ENCODE measurements around the gene SOBP.

Gene SOBP

GRCh38 chr6:107600121-107600520, 110.2 kb downstream of the SOBP start:
- Histone ChIP-seq H3K27me3 (ENCODE audit: control insufficient read depth in 1 of 2, insufficient read depth in 1 of 2, low read length in 2 of 2) (no peaks in the 10 kb centered on the region), H2AK5ac (ENCODE audit: low read length, severe bottlenecking) (no peak overlapping the region), H3K27ac (ENCODE audit: low read length, poor library complexity, severe bottlenecking) (no peak overlapping the region), H3K79me1 (replicated peaks; ENCODE audit: low read length, poor library complexity, severe bottlenecking) (no peaks in the 10 kb centered on the region), H3K14ac (ENCODE audit: low read length in 2 of 2) (no peak overlapping the region), H2BK120ac (ENCODE audit: low read depth, low read length) (no peak overlapping the region), H3K9ac (ENCODE audit: low read length) (no peak overlapping the region), H2BK12ac (ENCODE audit: low read length in 2 of 2) (peak overlapping the region in 1 of 2 experiments; percentile 56), H2BK15ac (ENCODE audit: low read depth, poor library complexity, severe bottlenecking) (no peak overlapping the region), H3K18ac (ENCODE audit: low read depth in 1 of 2, low read length in 2 of 2) (no peak overlapping the region), H3K23ac (ENCODE audit: low read length in 2 of 2) (no peak overlapping the region), H4K8ac (ENCODE audit: low read length) (peak overlapping the region; percentile 77), H3K4me1 (ENCODE audit: control insufficient read depth, insufficient read depth, low read depth, low read length) (peaks cover 4% of the 10 kb centered on the region), H3K4me3 (ENCODE audit: insufficient read depth in 1 of 2, low read depth in 1 of 2, low read length in 2 of 2) (no peak overlapping the region), H4K91ac (ENCODE audit: low read length) (no peak overlapping the region), H3K9me3 (ENCODE audit: control insufficient read depth, low read length) (no peaks in the 10 kb centered on the region), H2BK5ac (ENCODE audit: low read depth, low read length, poor library complexity, severe bottlenecking) (no peak overlapping the region), H2AFZ (ENCODE audit: low read depth, low read length) (no peak overlapping the region), H3K36me3 (ENCODE audit: control insufficient read depth in 1 of 2, insufficient read depth in 2 of 2, low read depth in 1 of 2, low read length in 2 of 2) (no peaks in the 10 kb centered on the region), H3K4me2 (ENCODE audit: low read length, poor library complexity, severe bottlenecking) (no peak overlapping the region), H3K4ac (ENCODE audit: low read depth in 1 of 2, low read length in 2 of 2) (no peak overlapping the region)
- 36% methylated on average over 4 of the region's 5 CpGs for WGBS
- DNase-seq: peak; percentile 8

- Histone ChIP-seq H3K4me3 (ENCODE audit: insufficient read depth in 1 of 2, low read depth in 1 of 2, low read length in 2 of 2) (no peak overlapping the region), H3K4me1 (ENCODE audit: control insufficient read depth, insufficient read depth, low read depth, low read length) (peaks cover 4% of the 10 kb centered on the region), H2BK12ac (ENCODE audit: low read length in 2 of 2) (no peak overlapping the region), H3K27me3 (ENCODE audit: control insufficient read depth in 1 of 2, insufficient read depth in 1 of 2, low read length in 2 of 2) (no peaks in the 10 kb centered on the region), H3K4ac (ENCODE audit: low read depth in 1 of 2, low read length in 2 of 2) (no peak overlapping the region), H3K14ac (ENCODE audit: low read length in 2 of 2) (no peak overlapping the region), H2AK5ac (ENCODE audit: low read length, severe bottlenecking) (no peak overlapping the region), H2BK15ac (ENCODE audit: low read depth, poor library complexity, severe bottlenecking) (no peak overlapping the region), H3K36me3 (ENCODE audit: control insufficient read depth in 1 of 2, insufficient read depth in 2 of 2, low read depth in 1 of 2, low read length in 2 of 2) (peaks cover 0 to 6% of the 10 kb centered on the region in 2 experiments), H4K91ac (ENCODE audit: low read length) (no peak overlapping the region), H3K18ac (ENCODE audit: low read depth in 1 of 2, low read length in 2 of 2) (no peak overlapping the region), H3K79me1 (replicated peaks; ENCODE audit: low read length, poor library complexity, severe bottlenecking) (no peaks in the 10 kb centered on the region), H2BK5ac (ENCODE audit: low read depth, low read length, poor library complexity, severe bottlenecking) (no peak overlapping the region), H4K8ac (ENCODE audit: low read length) (no peak overlapping the region), H3K9me3 (ENCODE audit: control insufficient read depth, low read length) (no peaks in the 10 kb centered on the region), H3K4me2 (ENCODE audit: low read length, poor library complexity, severe bottlenecking) (no peak overlapping the region), H3K23ac (ENCODE audit: low read length in 2 of 2) (no peak overlapping the region), H2AFZ (ENCODE audit: low read depth, low read length) (no peak overlapping the region), H3K9ac (ENCODE audit: low read length) (no peak overlapping the region), H2BK120ac (ENCODE audit: low read depth, low read length) (no peak overlapping the region), H3K27ac (ENCODE audit: low read length, poor library complexity, severe bottlenecking) (no peak overlapping the region)
- DNase-seq: peak; percentile 39
- 15% methylated on average over 5 of the region's 5 CpGs for WGBS
Measured at GRCh38 chr6:107600936-107601335, 111.0 kb downstream of the SOBP start.

- Histone ChIP-seq H2AK5ac (ENCODE audit: low read length, severe bottlenecking) (no peak overlapping the region), H4K91ac (ENCODE audit: low read length) (no peak overlapping the region), H4K8ac (ENCODE audit: low read length) (no peak overlapping the region), H3K23ac (ENCODE audit: low read length in 2 of 2) (no peak overlapping the region), H3K9me3 (ENCODE audit: control insufficient read depth, low read length) (no peaks in the 10 kb centered on the region), H3K4me2 (ENCODE audit: low read length, poor library complexity, severe bottlenecking) (no peak overlapping the region), H2BK120ac (ENCODE audit: low read depth, low read length) (no peak overlapping the region), H3K27ac (ENCODE audit: low read length, poor library complexity, severe bottlenecking) (no peak overlapping the region), H2BK12ac (ENCODE audit: low read length in 2 of 2) (no peak overlapping the region), H3K79me1 (replicated peaks; ENCODE audit: low read length, poor library complexity, severe bottlenecking) (no peaks in the 10 kb centered on the region), H3K36me3 (ENCODE audit: control insufficient read depth in 1 of 2, insufficient read depth in 2 of 2, low read depth in 1 of 2, low read length in 2 of 2) (peaks cover 0 to 6% of the 10 kb centered on the region in 2 experiments), H3K18ac (ENCODE audit: low read depth in 1 of 2, low read length in 2 of 2) (no peak overlapping the region), H2BK15ac (ENCODE audit: low read depth, poor library complexity, severe bottlenecking) (no peak overlapping the region), H3K4me1 (ENCODE audit: control insufficient read depth, insufficient read depth, low read depth, low read length) (peaks cover 4% of the 10 kb centered on the region), H3K27me3 (ENCODE audit: control insufficient read depth in 1 of 2, insufficient read depth in 1 of 2, low read length in 2 of 2) (peaks cover 0 to 2% of the 10 kb centered on the region in 2 experiments), H2BK5ac (ENCODE audit: low read depth, low read length, poor library complexity, severe bottlenecking) (no peak overlapping the region), H2AFZ (ENCODE audit: low read depth, low read length) (no peak overlapping the region), H3K4me3 (ENCODE audit: insufficient read depth in 1 of 2, low read depth in 1 of 2, low read length in 2 of 2) (no peak overlapping the region), H3K9ac (ENCODE audit: low read length) (no peak overlapping the region), H3K14ac (ENCODE audit: low read length in 2 of 2) (no peak overlapping the region), H3K4ac (ENCODE audit: low read depth in 1 of 2, low read length in 2 of 2) (no peak overlapping the region)
- DNase-seq: no peak
- 97% methylated on average over 3 of the region's 3 CpGs for WGBS
Measured at GRCh38 chr6:107601406-107601805, 111.5 kb downstream of the SOBP start.

GRCh38 chr6:107602321-107603005, 112.5 kb downstream of the SOBP start:
- Histone ChIP-seq H2AK5ac (ENCODE audit: low read length, severe bottlenecking) (no peak overlapping the region), H2AFZ (ENCODE audit: low read depth, low read length) (no peak overlapping the region), H2BK15ac (ENCODE audit: low read depth, poor library complexity, severe bottlenecking) (no peak overlapping the region), H2BK120ac (ENCODE audit: low read depth, low read length) (no peak overlapping the region), H4K8ac (ENCODE audit: low read length) (no peak overlapping the region), H3K27ac (ENCODE audit: low read length, poor library complexity, severe bottlenecking) (no peak overlapping the region), H3K9me3 (ENCODE audit: control insufficient read depth, low read length) (no peaks in the 10 kb centered on the region), H3K4me2 (ENCODE audit: low read length, poor library complexity, severe bottlenecking) (no peak overlapping the region), H3K14ac (ENCODE audit: low read length in 2 of 2) (no peak overlapping the region), H3K23ac (ENCODE audit: low read length in 2 of 2) (no peak overlapping the region), H3K27me3 (ENCODE audit: control insufficient read depth in 1 of 2, insufficient read depth in 1 of 2, low read length in 2 of 2) (peaks cover 0 to 7% of the 10 kb centered on the region in 2 experiments), H3K4me3 (ENCODE audit: insufficient read depth in 1 of 2, low read depth in 1 of 2, low read length in 2 of 2) (no peak overlapping the region), H3K18ac (ENCODE audit: low read depth in 1 of 2, low read length in 2 of 2) (no peak overlapping the region), H3K79me1 (replicated peaks; ENCODE audit: low read length, poor library complexity, severe bottlenecking) (no peaks in the 10 kb centered on the region), H3K9ac (ENCODE audit: low read length) (no peak overlapping the region), H3K4ac (ENCODE audit: low read depth in 1 of 2, low read length in 2 of 2) (no peak overlapping the region), H4K91ac (ENCODE audit: low read length) (no peak overlapping the region), H3K36me3 (ENCODE audit: control insufficient read depth in 1 of 2, insufficient read depth in 2 of 2, low read depth in 1 of 2, low read length in 2 of 2) (peaks cover 0 to 6% of the 10 kb centered on the region in 2 experiments), H3K4me1 (ENCODE audit: control insufficient read depth, insufficient read depth, low read depth, low read length) (peaks cover 4% of the 10 kb centered on the region), H2BK5ac (ENCODE audit: low read depth, low read length, poor library complexity, severe bottlenecking) (no peak overlapping the region), H2BK12ac (ENCODE audit: low read length in 2 of 2) (no peak overlapping the region)
- no peak for DNase-seq
- 80% methylated on average over 3 of the region's 5 CpGs for WGBS
